ENCODE data around the gene CNPY4.

Gene CNPY4

GRCh38 chr7:100148559-100149328 is 29.3 kb downstream of the CNPY4 start, which contains the start of gene LAMTOR4:
LAMTOR4 (plus strand) TSS chr7:100148918; CDS start chr7:100148973, 55 bp downstream.
- peak; percentile 94 to 95 for DNase-seq

GRCh38 chr7:100152404-100152803 is 33.0 kb downstream of the CNPY4 start:
- DNase-seq, result no peak

GRCh38 chr7:100152937-100153666 is 33.7 kb downstream of the CNPY4 start:
- no peak for DNase-seq

- no peak for DNase-seq
These were observed 34.5 kb downstream of the CNPY4 start for GRCh38 chr7:100153708-100154535.

GRCh38 chr7:100154651-100155491 is 35.4 kb downstream of the CNPY4 start:
- no peak for DNase-seq

- no peak for DNase-seq
These were observed 36.3 kb downstream of the CNPY4 start for GRCh38 chr7:100155553-100156317.

- no peak for DNase-seq
These were observed 37.1 kb downstream of the CNPY4 start for GRCh38 chr7:100156331-100157068.

GRCh38 chr7:100157069-100157333 is 37.6 kb downstream of the CNPY4 start:
- DNase-seq, result no peak

- no peak for DNase-seq
These were observed 38.1 kb downstream of the CNPY4 start for GRCh38 chr7:100157334-100158228.

GRCh38 chr7:100158229-100159098 is 39.0 kb downstream of the CNPY4 start, which contains the start of gene TRAPPC14:
TRAPPC14 (minus strand) TSS chr7:100158723; CDS start chr7:100158499, 224 bp downstream.
- DNase-seq, result peak; percentile 90

GRCh38 chr7:100159099-100159623 is 39.7 kb downstream of the CNPY4 start:
- DNase-seq, result no peak

- no peak for DNase-seq
These were observed 40.6 kb downstream of the CNPY4 start for GRCh38 chr7:100160067-100160466.

GRCh38 chr7:100163006-100163531 is 43.6 kb downstream of the CNPY4 start:
- DNase-seq, result no peak

- no peak for DNase-seq
These were observed 44.4 kb downstream of the CNPY4 start for GRCh38 chr7:100163871-100164270.

GRCh38 chr7:100166317-100166940 is 47.0 kb downstream of the CNPY4 start:
- no peak for DNase-seq

GRCh38 chr7:100166970-100167911 is 47.8 kb downstream of the CNPY4 start:
- no peak for DNase-seq

- no peak for DNase-seq
These were observed 48.5 kb downstream of the CNPY4 start for GRCh38 chr7:100167912-100168323.
